ENCODE data around the gene SLU7. TPM values are rescaled to one million over a fixed set of nuclear protein-coding genes. Genes with fewer than 3 reads are reported as not detected.

The SLU7 gene
- total RNA-seq, 1 experiment from 2014 or later, result 33.3 TPM

DNA sequence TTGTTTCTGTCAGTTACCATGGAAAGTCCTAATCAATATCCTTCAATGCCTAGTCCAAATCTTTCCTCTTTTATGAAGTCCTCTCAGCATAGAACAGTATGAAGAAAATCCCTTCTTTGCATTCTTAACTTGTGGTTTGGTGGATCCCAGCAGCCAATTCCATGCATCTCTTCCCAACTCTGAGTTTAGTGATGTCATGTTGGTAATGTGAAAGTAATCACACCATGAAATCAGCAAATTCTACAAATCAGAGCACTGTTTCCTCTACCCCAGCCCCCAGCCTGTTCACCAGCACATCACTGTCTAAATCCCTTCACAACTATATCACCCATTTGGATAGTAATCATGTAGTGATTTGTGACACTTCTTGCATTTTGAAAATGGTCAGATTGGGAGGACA lies 43.7 kb downstream of the SLU7 start:
- Histone ChIP-seq H3K4me1 (ENCODE audit: insufficient read depth, low read length) (no peaks in the 10 kb centered on the region; the same call in 1 of the 2 replicates), H2BK12ac (ENCODE audit: insufficient read length, low read depth, low read length) (no peak overlapping the region), H2AFZ (ENCODE audit: low read length) (no peak overlapping the region), H4K91ac (ENCODE audit: insufficient read length, low read depth, low read length) (no peak overlapping the region), H3K23me2 (ENCODE audit: insufficient read length, low read depth, low read length, poor library complexity, severe bottlenecking) (peaks cover 6% of the 10 kb centered on the region), H3K4me2 (ENCODE audit: insufficient read depth, insufficient read length, low read length) (no peak overlapping the region), H2BK120ac (ENCODE audit: low read depth, low read length, poor library complexity, severe bottlenecking) (no peak overlapping the region), H3K9me3 (ENCODE audit: control insufficient read depth, low read depth, low read length) (no peaks in the 10 kb centered on the region), H3K4ac (ENCODE audit: low read depth, low read length) (no peak overlapping the region), H2BK15ac (ENCODE audit: low read depth, low read length) (no peak overlapping the region), H3K14ac (ENCODE audit: insufficient read depth, low read length) (no peak overlapping the region), H3K56ac (ENCODE audit: insufficient read length, low read depth, low read length) (no peak overlapping the region), H3K27ac (ENCODE audit: insufficient read length, low read depth, low read length) (no peak overlapping the region), H4K5ac (ENCODE audit: insufficient read length, low read depth, low read length) (no peak overlapping the region), H2BK20ac (ENCODE audit: low read depth, low read length, poor library complexity, severe bottlenecking) (no peak overlapping the region), H3T11ph (ENCODE audit: low read length) (no peak overlapping the region), H4K8ac (replicated peaks; ENCODE audit: insufficient read length, low read depth, low read length) (no peak overlapping the region), H3K79me1 (ENCODE audit: insufficient read depth, low read depth, low read length, poor library complexity, severe bottlenecking) (no peaks in the 10 kb centered on the region), H3K79me2 (ENCODE audit: insufficient read depth, low read length) (no peaks in the 10 kb centered on the region), H3K9ac (ENCODE audit: extremely low read depth, insufficient read length, low read length) (no peak overlapping the region), H3K27me3 (ENCODE audit: insufficient read depth, low read length) (peaks cover 6% of the 10 kb centered on the region; the same call in 1 of the 2 replicates), H3K18ac (ENCODE audit: insufficient read length, low read depth, low read length) (no peak overlapping the region), H3K23ac (ENCODE audit: insufficient read length, low read depth, low read length) (no peak overlapping the region), H2AK5ac (ENCODE audit: insufficient read length, low read length) (no peak overlapping the region), H2BK5ac (ENCODE audit: insufficient read length, low read length) (no peak overlapping the region), H4K20me1 (ENCODE audit: control insufficient read depth, insufficient read depth, insufficient read length) (no peaks in the 10 kb centered on the region)
- TF ChIP-seq, protein P1, sequence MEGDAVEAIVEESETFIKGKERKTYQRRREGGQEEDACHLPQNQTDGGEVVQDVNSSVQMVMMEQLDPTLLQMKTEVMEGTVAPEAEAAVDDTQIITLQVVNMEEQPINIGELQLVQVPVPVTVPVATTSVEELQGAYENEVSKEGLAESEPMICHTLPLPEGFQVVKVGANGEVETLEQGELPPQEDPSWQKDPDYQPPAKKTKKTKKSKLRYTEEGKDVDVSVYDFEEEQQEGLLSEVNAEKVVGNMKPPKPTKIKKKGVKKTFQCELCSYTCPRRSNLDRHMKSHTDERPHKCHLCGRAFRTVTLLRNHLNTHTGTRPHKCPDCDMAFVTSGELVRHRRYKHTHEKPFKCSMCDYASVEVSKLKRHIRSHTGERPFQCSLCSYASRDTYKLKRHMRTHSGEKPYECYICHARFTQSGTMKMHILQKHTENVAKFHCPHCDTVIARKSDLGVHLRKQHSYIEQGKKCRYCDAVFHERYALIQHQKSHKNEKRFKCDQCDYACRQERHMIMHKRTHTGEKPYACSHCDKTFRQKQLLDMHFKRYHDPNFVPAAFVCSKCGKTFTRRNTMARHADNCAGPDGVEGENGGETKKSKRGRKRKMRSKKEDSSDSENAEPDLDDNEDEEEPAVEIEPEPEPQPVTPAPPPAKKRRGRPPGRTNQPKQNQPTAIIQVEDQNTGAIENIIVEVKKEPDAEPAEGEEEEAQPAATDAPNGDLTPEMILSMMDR (conservative IDR thresholded peaks at IDR 0.05), result no peak
- Mint-ChIP-seq H3K27me3 (ENCODE audit: low read depth) (peaks cover 43% of the 10 kb centered on the region), H3K9me3 (no peaks in the 10 kb centered on the region), H3K4me3 (no peak overlapping the region), H3K27ac (no peak overlapping the region), H3K36me3 (ENCODE audit: insufficient read depth in 1 of 3, low read depth in 3 of 3) (no peaks in the 10 kb centered on the region), H3K4me1 (peaks cover 15 to 16% of the 10 kb centered on the region in 2 experiments)
- DNase-seq, result no peak

Measured in H9 (cell line).